ENCODE data around the gene CTDP1.

DNA sequence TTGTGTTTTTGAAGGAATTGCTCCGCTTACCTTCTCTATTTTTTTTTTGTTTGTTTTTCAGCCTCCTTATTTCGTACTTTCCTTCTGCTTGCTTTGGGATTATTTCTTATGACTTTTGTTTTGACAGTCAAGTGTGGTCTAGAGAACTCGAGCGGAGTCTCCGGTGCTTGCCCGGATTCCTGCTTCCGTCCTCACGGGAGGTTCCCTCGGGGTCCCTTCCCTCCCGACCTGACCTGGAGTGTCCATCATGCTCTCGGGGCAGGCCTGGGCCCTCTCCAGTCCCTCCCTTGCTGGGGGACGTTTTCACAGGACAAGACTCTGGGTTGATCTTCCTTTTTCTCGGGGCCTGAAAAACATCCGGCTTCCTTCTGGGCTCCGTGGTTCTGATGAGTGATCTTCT is 45.9 kb downstream of the CTDP1 start:
- TF ChIP-seq, protein P1, sequence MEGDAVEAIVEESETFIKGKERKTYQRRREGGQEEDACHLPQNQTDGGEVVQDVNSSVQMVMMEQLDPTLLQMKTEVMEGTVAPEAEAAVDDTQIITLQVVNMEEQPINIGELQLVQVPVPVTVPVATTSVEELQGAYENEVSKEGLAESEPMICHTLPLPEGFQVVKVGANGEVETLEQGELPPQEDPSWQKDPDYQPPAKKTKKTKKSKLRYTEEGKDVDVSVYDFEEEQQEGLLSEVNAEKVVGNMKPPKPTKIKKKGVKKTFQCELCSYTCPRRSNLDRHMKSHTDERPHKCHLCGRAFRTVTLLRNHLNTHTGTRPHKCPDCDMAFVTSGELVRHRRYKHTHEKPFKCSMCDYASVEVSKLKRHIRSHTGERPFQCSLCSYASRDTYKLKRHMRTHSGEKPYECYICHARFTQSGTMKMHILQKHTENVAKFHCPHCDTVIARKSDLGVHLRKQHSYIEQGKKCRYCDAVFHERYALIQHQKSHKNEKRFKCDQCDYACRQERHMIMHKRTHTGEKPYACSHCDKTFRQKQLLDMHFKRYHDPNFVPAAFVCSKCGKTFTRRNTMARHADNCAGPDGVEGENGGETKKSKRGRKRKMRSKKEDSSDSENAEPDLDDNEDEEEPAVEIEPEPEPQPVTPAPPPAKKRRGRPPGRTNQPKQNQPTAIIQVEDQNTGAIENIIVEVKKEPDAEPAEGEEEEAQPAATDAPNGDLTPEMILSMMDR (IDR thresholded peaks at IDR 0.05 in 4 of 5, conservative IDR thresholded peaks at IDR 0.05 in 1 of 5), result no peak
- TF ChIP-seq POLR2A (IDR thresholded peaks at IDR 0.05), result no peak

Measured in gastrocnemius medialis (tissue), 4 donors.